Vagina (tissue), 2 donors: ENCODE results near the gene F2RL2.

Experiments used
- CTCF ChIP-seq, 3 experiments: fragments of 450-650 bp in 2 of 3; fragments of 200-600 bp in 1 of 3; sonication (generic) in 1 of 3; IDR thresholded peaks; one replicate each; pipeline ENCODE4 v1.5.1; 2017 to 2019; ENCODE audit warnings: antibody characterized with exemption in 3 of 3, mild to moderate bottlenecking in 2 of 3, moderate library complexity in 2 of 3
- POLR2A ChIP-seq, 2 donors: fragments of 450-650 bp; IDR thresholded peaks; one replicate each; pipeline ENCODE4 v1.6.1; 2017; ENCODE audit warnings: antibody characterized with exemption in 2 of 2, mild to moderate bottlenecking in 2 of 2, moderate library complexity in 2 of 2
- POLR2AphosphoS5 ChIP-seq, 2 donors: sonication (generic); formaldehyde crosslinking; IDR thresholded peaks; one replicate each; pipeline ENCODE4 v1.9.0; 2017; ENCODE audit warnings: antibody characterized with exemption in 2 of 2, mild to moderate bottlenecking in 2 of 2, low read depth in 1 of 2; ENCODE audit not compliant: insufficient read depth in 1 of 2

- TF ChIP-seq POLR2A (IDR thresholded peaks at IDR 0.05) (no peak), CTCF (IDR thresholded peaks at IDR 0.05) (no peak), POLR2AphosphoS5 (IDR thresholded peaks at IDR 0.05; ENCODE audit: insufficient read depth in 1 of 2, low read depth in 1 of 2) (no peak)
Measured at GRCh38 chr5:76598531-76598930, 24.7 kb downstream of the F2RL2 start.
